Activated naive CD4-positive, alpha-beta T cell treated with Interleukin-2 at 50 U/mL for 16 hours (primary cell): ENCODE results near the gene NFIA.

Experiments
- DNase-seq: peaks from one replicate; pipeline ENCODE4 v3.0.0-alpha.2; 2020

Gene NFIA

GRCh38 chr1:61280452-61280851 lies 198.1 kb downstream of the NFIA start:
- DNase-seq = no peak

- no peak for DNase-seq
These were observed 200.0 kb downstream of the NFIA start for GRCh38 chr1:61282387-61282786.

DNA sequence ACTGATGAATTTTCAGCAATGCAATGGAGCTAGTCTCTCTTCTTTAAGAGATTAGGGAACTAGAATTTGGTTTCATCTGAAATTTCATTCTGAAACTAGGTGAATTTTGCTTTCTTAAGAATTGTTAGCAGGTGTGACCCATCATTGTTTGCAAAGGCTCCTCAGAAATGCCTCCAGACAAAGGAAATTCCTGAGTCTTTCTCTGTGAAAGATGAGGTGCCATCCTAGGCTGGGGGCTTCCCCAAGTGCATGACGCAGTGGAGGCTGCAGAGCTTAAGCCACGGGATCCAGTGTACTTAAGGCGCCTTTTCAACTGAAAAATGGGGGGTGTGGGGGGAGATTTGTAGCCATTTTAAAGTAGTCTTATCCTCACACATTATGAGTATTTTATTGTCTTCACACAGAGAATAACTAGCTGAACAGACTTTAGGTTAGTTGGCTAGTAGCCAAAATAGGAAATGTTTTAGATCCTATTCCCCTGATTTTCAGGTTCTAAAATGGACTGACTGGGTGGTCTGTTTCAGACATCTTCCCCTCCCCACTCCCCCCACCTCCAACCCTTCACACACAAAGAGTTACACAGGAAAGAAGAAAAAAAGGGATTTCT lies 202.0 kb downstream of the NFIA start:
- no peak for DNase-seq

GRCh38 chr1:61284936-61285335 lies 202.6 kb downstream of the NFIA start:
- DNase-seq = no peak

DNA sequence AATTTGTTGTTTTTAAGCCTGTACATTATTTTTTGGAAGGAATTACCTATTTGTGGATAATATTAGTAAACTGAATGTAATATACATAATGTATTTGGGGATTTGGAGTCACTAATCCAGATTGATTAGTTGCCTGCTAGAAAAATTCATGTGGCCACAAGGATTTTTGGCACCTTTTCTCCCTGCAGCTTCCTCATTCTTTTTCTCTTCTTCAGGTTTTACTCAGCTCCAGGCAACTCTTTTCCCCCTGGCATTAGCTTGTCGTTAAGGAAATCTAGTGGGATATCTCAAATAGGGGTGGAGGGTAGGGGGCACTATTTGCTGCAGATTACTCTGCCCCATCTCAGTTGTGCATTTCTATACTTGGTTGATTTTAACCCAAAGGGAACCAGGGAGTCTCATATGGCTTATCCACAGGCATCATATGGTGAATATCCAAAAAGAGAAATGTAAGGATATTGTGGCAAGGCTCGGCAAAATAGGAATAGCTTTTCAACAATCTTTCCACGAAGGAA lies 203.1 kb downstream of the NFIA start:
- no peak for DNase-seq

GRCh38 chr1:61287014-61287413 lies 204.7 kb downstream of the NFIA start:
- DNase-seq = no peak

GRCh38 chr1:61287734-61288133 lies 205.4 kb downstream of the NFIA start:
- DNase-seq = no peak

- no peak for DNase-seq
These were observed 207.1 kb downstream of the NFIA start for GRCh38 chr1:61289232-61290098.

GRCh38 chr1:61290525-61290924 lies 208.2 kb downstream of the NFIA start:
- no peak for DNase-seq

- DNase-seq = no peak
These were observed 210.8 kb downstream of the NFIA start for GRCh38 chr1:61293197-61293596.

DNA sequence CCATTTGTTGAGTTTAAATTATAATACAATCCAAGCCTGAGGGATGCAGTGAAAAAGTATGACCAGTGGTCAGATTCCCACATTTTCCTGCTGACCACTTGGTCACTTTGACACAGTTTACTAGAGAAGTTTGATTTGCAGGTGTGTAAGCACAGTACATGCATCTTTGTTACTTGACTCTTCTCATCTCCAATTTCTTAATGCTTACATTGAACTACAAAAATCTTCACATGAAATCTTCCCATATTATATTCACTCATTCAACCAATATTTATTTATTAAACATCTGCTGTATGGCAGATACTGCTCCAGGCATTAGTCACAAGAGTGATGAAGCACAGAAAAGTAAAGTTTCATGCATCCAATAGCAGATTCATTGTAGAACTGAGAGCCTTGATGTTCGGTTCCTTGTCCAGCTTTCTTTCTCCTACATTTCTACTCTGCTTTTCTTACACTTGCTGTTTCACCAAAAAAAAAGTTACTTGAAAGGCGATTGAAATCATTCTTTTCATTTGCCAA lies 211.7 kb downstream of the NFIA start:
- DNase-seq = no peak

DNA sequence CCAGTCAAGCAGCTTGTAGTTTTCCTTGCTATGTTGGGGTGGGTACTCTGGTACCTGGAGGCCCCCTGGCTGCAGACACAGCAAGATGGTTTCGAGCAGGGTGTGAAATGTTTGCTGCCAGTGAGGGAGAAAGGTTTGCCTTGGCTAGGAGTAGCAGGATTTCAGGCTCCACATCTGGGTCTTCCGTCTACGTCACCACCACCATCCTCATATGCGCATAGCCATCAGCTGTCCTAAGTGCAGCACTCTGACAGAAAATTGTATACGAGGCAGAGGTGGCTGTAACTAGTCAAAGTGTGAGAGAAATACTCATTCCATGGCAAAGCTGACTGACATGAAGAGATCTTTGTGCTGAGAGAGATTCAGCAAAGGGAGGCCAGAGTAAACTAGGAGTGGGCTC lies 212.6 kb downstream of the NFIA start:
- no peak for DNase-seq

DNA sequence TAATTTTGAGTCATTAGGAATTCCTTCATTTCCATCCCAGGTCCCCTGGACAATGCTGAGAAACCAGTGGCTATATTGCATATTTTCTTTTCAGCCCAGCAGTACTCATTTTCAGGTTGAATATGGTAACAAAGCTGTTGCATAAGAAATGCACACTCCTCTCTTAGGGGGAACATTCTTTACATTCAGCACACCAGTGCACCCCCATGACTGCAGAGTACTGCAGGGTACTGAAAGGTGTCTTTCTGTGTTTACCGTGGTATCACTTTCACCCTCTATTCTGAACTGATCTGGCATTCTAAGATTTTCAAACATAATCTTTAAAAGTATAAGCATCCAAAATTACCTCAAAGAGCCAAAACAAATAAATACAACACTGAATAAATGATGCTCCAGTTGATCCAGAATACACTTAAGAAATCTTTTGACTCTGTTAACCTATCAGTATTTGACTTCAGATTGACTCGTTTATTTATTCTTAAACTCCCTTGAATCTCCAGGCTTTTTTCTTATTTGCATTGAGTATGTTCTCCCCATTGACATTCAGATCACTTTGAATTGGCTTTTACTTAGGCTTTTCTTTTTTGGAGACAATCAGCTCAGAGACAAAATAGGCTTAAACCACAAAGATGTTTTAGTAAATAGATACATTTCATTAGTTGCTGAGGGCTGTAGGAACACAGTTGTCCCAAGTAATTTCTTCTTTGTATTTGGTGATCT lies 213.6 kb downstream of the NFIA start:
- DNase-seq = no peak

GRCh38 chr1:61297887-61298286 lies 215.5 kb downstream of the NFIA start:
- DNase-seq = no peak

DNA sequence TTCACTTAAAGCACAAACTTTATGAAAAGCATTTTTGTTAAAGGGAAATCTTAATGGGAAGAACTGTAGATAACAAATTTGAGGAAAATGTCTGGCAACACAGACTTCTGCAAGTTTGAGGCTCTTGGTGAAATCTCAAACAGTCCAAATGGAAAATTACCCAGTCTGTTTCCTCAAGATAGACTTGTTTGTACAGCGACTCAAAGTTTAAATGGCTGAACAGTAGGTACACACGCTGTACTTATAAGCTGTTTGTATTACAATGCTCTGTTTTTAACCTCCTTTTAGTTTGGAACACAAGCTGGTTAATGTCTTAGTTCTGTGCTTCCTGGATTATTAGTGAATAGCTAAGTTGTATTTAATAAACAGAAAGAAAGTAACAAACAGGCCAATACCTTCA lies 217.1 kb downstream of the NFIA start:
- no peak for DNase-seq

DNA sequence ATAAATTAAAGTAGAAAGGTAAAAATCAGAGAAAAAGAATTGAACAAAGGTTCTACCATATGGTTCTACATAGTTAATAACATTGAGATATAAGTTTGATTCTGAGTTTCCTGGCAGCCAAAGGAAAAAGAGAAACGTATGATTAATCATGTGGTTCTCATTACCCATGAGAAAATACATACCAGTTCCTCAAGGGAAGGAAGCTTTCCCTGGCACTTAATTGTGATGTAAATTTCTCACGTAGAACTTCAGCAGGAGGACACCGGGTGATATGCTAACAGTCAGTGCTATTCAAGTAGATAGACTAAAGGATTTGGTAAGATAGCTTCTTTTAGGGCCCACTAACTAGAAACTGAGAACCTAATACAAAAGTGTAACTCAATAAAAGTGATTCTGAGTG lies 218.5 kb downstream of the NFIA start:
- DNase-seq = no peak

- peak; percentile 25 for DNase-seq
These were observed 219.7 kb downstream of the NFIA start for GRCh38 chr1:61301824-61302657.

- no peak for DNase-seq
These were observed 225.2 kb downstream of the NFIA start for GRCh38 chr1:61307422-61308142.

DNA sequence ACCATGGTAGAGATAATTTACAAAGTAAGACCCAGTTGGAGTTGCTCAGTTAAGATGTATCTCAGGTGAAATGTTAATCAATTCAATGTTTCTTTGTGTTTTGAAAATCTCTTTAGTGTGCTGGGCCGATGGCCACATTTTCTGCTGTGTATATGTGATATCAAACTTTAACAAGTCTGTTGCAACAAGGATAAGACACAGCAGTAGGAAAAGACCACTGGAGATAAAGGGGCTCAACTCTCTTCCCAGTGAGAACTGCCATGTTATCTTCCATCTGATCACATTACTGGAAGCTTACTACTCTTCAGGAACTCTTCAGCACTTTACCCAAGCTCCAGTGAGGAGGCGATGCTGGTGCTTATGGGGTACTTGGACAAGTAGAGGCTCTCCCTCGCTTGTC lies 227.7 kb downstream of the NFIA start:
- DNase-seq = no peak

GRCh38 chr1:61310538-61310937 lies 228.2 kb downstream of the NFIA start:
- DNase-seq = no peak

DNA sequence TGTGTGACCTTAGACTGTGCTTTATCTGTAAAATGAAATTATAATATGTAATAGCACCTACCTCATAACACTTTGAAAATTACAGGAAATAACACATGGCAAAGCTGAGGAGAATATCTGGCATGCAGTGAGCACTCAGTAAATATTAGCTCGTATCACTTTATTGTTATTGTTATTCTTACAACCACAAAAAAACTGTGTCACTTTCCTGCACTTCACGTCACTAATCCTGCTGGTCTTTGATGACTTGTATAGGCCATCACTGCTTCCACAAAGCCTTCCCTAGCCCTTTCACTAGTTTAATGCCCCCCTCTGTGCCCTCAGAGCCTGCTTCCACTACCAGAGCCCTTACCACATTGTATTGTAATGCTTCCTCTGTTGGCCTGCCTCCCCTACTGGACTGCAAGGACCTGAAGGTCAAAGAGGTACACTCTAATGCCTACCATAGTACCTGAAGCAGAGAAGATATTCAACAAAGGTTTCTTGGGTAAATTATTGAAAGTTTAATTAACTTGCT lies 231.6 kb downstream of the NFIA start:
- no peak for DNase-seq

DNA sequence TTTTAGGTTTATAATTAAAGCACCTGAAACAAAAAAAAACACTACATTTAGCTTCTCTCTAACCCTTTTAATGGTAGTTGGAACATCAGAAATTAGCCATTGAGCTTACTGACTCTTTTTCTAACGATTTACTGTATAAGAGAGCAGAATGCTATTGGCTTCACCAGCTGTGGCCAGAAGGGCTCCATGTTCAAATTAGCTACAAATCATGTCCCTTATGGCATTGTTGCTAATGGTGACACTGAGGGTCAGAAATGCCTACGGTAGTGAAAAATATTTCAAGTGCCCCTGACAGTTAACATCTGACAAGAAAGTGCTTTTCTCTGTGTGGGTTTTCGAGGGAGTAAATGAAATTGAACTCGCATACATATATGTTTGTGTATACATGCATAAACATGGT lies 232.7 kb downstream of the NFIA start:
- DNase-seq = no peak
